ENCODE results near the gene PPP2R2B. TPM values are rescaled to one million over a fixed set of nuclear protein-coding genes. Genes with fewer than 3 reads are reported as not detected.

The PPP2R2B gene
- total RNA-seq, 1 donor from 2014 or later, result 0.76 TPM

GRCh38 chr5:146697211-146697610 is 181.3 kb downstream of the PPP2R2B start:
- no peak for ATAC-seq

DNA sequence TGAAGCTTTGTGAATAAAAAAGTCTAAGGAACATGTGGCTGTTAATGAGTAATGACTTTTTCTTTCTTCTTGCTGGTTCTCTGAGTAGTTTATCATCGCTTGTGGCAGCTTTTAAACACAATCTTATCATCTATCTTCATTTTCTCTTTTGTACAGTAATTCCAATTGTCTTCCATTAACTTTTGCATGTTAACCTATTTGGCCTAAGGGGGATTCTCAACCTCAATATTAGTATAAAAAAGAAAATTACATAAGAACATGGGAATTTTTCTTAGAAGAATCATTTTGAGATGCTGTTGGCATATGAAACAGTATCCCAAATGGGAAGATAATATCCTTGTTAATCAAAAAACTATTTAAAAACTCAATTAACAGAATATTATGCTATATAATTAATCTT is 182.9 kb downstream of the PPP2R2B start:
- ATAC-seq, result no peak

DNA sequence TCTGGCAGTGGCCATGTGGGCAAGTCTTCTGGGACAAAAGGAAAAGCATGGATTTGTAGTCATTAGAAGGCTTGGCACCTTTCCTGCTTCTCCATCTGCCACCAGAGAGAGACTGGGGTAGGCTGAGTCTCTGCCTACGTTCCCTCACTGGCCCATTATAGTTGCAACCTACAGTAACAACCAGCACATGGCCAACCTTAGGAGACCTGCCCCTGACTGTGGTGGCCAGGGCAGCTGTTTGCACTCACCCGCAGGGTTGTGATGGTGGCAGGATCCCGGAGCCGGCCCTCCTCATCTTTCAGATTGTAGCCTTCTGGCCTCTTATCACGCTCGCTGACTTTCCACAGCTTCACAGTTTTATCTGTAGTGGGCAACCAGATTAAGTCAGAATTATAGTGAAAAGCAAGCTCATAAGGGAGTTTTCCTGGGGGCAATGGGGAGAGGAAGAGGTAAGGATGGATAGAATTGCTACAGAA is 187.6 kb downstream of the PPP2R2B start:
- ATAC-seq, result no peak

DNA sequence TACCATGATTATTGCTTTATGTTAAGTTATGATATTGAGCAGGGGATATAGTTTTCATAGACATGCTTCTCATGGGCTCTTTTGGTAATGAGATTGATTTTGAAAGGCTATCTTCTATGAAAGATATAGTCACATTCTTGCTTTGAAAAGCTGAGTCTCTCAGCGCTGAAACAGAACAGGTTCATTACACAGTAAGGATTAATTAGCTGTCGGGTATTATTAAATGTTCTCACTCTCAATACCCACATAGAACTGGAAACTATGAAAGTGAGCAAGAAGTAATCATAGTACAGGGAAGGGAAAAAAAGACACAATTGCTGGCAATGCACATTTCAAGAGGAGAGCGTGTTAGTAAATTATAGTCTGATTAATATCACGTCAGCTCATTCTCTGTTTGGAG is 190.9 kb downstream of the PPP2R2B start:
- ATAC-seq, result no peak

GRCh38 chr5:146683861-146684260 is 194.7 kb downstream of the PPP2R2B start:
- no peak for ATAC-seq

- no peak for ATAC-seq
Observed at GRCh38 chr5:146682899-146683532, 195.5 kb downstream of the PPP2R2B start.

DNA sequence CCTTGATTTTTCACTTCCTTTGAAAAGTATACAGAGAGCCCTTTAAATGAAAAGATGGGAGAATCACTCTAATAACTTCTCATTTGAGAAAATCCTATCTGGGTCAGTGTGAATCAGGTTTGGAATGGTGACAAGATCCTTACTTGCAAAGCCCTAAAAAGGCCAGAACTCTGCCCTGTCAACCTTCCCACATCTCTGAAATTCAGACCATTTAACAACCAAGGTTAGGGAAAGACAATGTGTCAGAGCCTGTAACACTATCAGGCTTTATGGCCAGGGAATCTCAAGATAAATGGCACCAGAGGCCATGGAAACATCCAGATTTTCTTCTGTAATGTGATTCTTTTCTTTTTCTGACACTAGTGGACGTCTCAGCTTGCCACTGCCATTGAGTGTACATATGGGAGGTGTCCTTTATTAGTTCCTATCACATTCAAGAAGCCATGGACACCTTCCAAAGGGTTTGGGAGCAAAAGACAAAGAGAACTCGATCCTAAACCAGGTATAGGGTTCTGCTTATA is 196.9 kb downstream of the PPP2R2B start:
- no peak for ATAC-seq

DNA sequence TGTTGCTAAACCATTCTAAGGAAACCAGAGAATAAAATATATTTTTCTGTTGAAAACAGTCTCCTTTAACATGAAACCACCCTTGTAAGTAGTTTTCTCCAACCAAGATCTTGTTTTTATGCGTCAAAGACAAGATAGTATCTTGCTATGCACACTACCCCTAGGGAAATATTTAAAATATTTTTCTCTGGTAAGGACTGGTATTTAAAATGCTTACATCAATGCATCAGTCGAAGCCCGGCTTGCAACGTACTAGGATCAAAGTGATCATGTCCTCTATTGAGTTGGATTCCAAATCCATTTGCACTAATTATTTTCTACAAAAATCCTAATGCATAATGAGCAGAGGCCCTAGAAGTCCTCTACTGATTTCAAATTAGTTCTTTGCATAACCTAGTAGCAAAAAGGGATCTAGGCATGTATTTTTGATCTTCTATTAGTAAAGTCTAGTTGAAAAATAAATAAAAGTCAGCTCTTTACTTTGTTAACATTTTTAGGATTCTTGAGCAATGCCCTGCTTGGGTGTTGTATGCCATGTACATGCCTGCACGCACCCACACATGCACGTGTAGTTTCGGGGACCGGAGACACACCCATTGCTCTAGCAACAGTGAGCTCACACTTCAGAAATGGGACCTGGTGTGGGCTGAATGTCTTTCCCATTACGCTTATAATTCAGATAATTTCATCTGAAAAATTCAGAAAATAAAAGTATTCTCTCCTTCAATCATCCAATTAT is 197.5 kb downstream of the PPP2R2B start:
- ATAC-seq, result peak; percentile 84

- no peak for ATAC-seq
Observed at GRCh38 chr5:146675636-146676035, 202.9 kb downstream of the PPP2R2B start.

DNA sequence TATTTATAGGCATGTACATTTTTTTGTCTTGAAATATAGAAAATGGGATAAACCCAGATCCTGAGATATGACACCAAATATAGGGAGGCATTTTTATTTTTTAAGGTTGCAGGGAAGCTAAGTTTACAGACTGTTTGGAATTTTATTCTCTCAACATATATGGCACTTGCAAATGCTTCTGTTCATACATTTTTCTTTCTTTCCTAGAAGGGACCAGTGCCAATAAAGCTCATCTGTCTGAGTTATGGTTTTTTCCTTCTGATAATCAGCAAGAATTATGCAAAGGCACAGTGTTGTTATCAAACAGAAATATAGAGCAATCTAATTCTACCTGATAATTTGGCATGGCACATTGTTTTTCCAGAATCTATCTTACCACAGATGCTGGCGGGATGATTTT is 205.7 kb downstream of the PPP2R2B start:
- ATAC-seq, result no peak

- ATAC-seq, result no peak
Observed at GRCh38 chr5:146671561-146672295, 206.8 kb downstream of the PPP2R2B start.

GRCh38 chr5:146669656-146670055 is 208.9 kb downstream of the PPP2R2B start:
- no peak for ATAC-seq

DNA sequence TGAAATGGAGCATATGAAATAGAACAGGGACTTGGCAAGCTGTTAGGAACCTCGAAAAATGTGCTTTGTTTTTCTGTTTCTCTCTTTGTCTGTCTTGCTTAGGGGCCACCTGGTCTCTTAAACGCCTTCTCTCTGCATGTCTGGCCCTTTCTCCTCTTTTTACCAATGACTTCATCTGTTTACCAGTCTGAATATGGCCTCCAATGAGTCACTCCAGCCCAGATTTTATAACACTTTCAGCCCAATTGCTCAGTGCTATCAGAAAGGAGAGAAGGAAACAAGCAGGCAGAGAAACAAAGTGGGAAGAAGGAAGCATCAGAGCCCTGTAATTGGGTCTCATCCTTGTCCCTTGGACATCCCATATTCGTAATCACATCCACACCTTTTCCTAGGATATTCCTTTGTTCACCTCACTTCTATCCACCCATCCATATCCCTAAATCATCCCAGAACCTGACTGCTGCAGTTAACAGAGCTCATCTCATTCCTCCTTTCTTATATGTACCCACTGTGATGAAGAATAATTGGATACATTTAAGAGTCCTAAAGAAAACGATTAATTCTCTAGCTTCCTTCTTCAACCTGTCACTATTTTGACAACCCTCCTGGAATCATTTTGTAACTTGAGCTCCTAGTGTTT is 210.8 kb downstream of the PPP2R2B start:
- no peak for ATAC-seq

GRCh38 chr5:146662229-146662628 is 216.3 kb downstream of the PPP2R2B start:
- no peak for ATAC-seq

DNA sequence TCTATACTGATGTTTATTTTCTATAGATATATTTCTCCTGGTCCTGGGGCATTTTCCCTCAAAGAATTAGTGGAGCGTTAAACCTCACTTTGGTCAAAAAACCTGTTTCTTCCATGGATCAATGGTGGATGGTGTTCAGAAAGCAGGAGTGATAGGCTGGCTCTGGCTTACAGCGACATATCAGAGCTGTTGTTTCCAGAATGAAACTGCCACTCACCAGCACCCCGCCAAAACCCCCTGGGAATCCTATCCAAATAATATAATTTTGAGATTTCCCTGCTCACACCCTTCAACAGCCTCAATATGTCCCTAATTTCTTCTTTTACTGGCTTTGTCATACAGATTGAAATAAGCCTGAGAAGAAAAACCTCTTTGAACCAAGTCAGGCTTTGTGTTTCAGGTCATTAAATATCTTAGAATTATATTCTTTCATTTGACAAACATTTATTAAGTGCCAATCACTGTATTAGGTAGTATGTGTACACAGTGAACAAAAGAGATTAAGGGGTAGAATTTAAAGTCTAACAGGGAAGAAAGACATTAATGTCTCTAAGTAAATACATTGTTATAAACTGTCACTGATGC is 218.1 kb downstream of the PPP2R2B start:
- ATAC-seq, result no peak

- ATAC-seq, result no peak
Observed at GRCh38 chr5:146659961-146660360, 218.6 kb downstream of the PPP2R2B start.

DNA sequence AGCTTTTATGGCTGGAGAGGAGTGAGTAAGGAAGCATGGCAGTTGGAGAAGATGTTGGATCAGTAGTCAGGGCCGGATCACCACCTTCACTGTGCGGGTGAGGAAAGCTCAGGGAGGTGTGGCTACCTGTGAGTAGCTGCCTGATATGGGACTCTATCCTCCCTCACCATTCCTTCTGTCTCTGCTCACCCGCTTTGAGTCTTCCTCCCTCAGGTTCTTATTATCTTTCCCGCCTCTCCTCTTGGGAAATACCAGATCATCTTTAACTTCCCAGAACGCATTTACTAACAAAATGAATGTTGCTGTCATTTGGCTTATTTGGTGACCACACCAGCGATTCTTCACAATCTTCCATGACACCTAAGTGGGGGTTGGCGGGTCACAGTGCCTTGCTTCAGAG is 221.9 kb downstream of the PPP2R2B start:
- no peak for ATAC-seq

GRCh38 chr5:146653560-146653959 is 225.0 kb downstream of the PPP2R2B start:
- no peak for ATAC-seq

GRCh38 chr5:146652547-146652946 is 226.0 kb downstream of the PPP2R2B start:
- no peak for ATAC-seq

DNA sequence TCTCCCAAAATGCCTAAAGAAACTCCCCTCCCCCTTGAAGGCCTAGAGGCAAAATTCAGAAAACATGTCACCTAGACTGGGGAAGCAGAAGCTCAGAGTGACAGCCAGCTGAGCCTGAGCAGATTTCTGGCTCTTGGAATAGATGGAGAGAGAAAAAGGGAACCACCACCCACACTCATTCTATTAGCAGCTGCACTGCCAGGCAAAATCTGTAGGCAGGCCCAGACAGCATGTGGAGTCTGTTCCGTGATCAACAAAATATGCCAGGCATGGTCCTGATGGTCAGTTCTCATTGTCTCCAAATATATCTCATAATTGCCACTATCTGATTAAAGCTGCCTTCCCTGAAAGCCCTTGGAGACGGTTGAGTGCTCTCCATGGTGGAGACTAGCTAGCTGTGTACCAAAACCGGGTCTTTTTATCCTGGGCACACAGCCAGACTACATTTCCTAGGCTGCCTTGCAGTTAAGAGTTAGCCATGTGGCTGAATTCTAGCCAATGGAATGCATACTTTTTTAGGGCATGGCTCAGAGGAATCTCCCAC is 230.8 kb downstream of the PPP2R2B start:
- no peak for ATAC-seq

- no peak for ATAC-seq
Observed at GRCh38 chr5:146646441-146646840, 232.1 kb downstream of the PPP2R2B start.

DNA sequence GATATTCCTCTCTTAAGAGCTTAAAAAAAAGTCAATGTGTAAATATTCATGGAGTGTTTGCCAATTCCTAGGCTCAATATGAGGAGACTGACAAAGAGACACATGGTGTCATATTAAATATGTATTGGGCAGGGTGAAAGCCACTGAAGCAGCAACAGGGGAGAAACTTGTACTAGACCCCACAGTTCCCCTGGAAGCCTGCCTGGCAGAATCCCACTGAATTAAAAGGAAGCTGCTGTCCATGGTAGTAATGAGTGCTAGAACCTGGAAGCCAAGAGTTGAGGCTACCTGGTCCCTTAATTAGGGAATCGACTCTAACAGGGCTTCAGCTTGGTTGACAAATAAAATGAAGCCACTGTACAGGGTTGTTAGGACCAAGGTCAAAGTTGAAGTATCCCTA is 233.2 kb downstream of the PPP2R2B start:
- ATAC-seq, result no peak
